ENCODE measurements around the gene SH2D1A. TPM values are rescaled to one million over a fixed set of nuclear protein-coding genes. Genes with fewer than 3 reads are reported as not detected.

SH2D1A gene
- total RNA-seq, 2 donors from 2014 or later: 1.7 TPM; not detected in 1

- Histone ChIP-seq H3K9me3 (no peaks in the 10 kb centered on the region), H3K27ac (no peak overlapping the region), H3K27me3 (no peaks in the 10 kb centered on the region), H3K4me1 (no peaks in the 10 kb centered on the region), H3K4me3 (no peak overlapping the region), H3K36me3 (no peaks in the 10 kb centered on the region)
- no peak for TF ChIP-seq CTCF (IDR thresholded peaks at IDR 0.05)
- DNase-seq (ENCODE audit: low spot score): no peak
These were observed 4.8 kb upstream of the SH2D1A start for GRCh38 chrX:124341396-124342132.

DNA sequence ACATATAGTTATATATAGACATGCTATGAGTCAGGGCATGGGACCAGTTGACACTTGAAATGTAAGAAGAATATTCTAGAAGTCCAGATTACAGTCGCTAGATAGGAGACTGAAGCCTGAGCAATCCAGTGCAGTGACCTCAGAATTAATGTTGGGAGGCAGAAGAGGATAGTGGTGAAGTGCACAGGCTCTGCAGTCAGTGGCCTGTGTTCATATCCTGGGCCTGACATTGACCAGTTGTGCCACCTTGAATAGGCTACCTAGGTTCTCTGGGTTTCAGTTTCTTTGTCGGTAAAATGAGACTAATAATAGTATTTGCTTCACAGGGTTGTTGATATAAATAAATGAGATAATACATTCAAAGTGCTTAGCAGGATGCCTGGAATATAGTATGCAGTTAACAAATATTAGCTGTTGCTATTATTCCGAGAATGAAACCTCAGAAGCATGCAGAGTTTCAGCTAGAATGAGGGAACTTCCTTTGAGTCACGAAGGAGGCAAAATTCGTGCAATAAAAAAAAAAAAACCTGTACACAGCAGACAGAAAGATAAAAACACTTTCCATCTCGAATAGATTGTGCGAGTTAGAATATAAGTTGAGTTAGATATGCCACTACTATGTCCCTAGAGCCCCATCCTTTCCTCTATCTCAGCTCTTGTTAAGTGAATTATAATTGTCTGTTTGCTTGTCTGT lies 4.0 kb upstream of the SH2D1A start:
- H3K36me3 ChIP-seq: no peaks in the 10 kb centered on the region
- H3K27me3 ChIP-seq: no peaks in the 10 kb centered on the region
- no peak overlapping the region for H3K4me3 ChIP-seq
- H3K4me1 ChIP-seq: no peaks in the 10 kb centered on the region
- H3K9me3 ChIP-seq: no peaks in the 10 kb centered on the region
- H3K27ac ChIP-seq: no peak overlapping the region
- TF ChIP-seq CTCF (IDR thresholded peaks at IDR 0.05): no peak
- DNase-seq (ENCODE audit: low spot score): no peak

- Histone ChIP-seq H3K4me1 (no peaks in the 10 kb centered on the region), H3K9me3 (no peaks in the 10 kb centered on the region), H3K27me3 (no peaks in the 10 kb centered on the region), H3K27ac (no peak overlapping the region), H3K36me3 (no peaks in the 10 kb centered on the region), H3K4me3 (no peak overlapping the region)
- no peak for TF ChIP-seq CTCF (IDR thresholded peaks at IDR 0.05)
- DNase-seq (ENCODE audit: low spot score): no peak
These were observed 3.3 kb upstream of the SH2D1A start for GRCh38 chrX:124343016-124343415.

DNA sequence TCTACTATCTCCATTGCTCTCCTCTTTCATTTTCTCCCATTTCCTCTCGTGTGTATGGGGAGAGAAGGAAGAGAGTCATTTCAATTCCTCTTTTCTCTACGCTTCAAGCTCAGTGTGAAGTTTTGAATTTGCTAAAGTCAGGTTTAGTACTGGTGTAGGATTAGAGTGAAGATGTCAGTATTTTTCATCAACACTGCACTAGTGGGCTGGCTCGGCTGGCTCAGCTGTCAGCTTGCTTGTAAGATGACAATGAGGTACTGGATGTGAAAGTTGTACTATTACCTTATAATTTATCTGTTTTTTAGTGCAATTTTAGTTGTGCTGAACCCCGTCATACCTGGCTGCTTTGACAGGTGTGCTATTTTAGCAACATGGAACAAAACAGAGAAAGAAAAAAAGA lies 2.1 kb upstream of the SH2D1A start:
- DNase-seq (ENCODE audit: low spot score): no peak
- H3K27me3 ChIP-seq: no peaks in the 10 kb centered on the region
- H3K36me3 ChIP-seq: no peaks in the 10 kb centered on the region
- H3K4me1 ChIP-seq: no peaks in the 10 kb centered on the region
- no peak for TF ChIP-seq CTCF (IDR thresholded peaks at IDR 0.05)
- no peak overlapping the region for H3K27ac ChIP-seq
- no peaks in the 10 kb centered on the region for H3K9me3 ChIP-seq
- H3K4me3 ChIP-seq: no peak overlapping the region

DNA sequence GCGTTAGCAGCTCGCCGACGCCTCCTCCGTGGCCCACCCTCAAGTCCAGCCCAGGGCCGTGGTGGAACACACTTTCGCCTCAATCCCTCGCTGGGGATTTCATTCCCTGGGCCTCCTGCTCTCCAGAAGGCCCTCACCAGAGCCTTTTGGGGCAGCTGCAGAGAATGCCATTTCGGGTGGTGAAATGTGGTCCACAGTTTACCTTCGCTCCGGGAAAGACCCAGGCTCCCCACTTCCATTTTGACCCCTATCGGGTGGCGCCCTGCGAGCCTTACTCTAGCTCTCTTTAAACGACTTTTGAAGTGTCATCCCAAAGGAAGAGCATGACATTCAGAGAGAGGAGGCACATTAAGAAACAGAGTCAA lies 496 bp downstream of the SH2D1A start:
- no peaks in the 10 kb centered on the region for H3K4me1 ChIP-seq
- DNase-seq (ENCODE audit: low spot score): no peak
- no peaks in the 10 kb centered on the region for H3K9me3 ChIP-seq
- no peaks in the 10 kb centered on the region for H3K36me3 ChIP-seq
- no peak overlapping the region for H3K27ac ChIP-seq
- H3K4me3 ChIP-seq: no peak overlapping the region
- no peaks in the 10 kb centered on the region for H3K27me3 ChIP-seq
- TF ChIP-seq CTCF (IDR thresholded peaks at IDR 0.05): no peak
